Neuron (in vitro differentiated cells): ENCODE data around the gene DPYD.

ENCODE experiments used
- H2AFZ ChIP-seq: one replicate; pipeline ENCODE4 v1.6.1; 2013; ENCODE audit warnings: low read depth, mild to moderate bottlenecking, inconsistent platforms, low read length, moderate library complexity
- H3K27me3 ChIP-seq: one replicate; pipeline ENCODE4 v1.6.1; 2013; ENCODE audit warnings: low read length; ENCODE audit not compliant: insufficient read depth
- H3K36me3 ChIP-seq: one replicate; pipeline ENCODE4 v1.6.1; 2013; ENCODE audit warnings: low read length; ENCODE audit not compliant: insufficient read depth
- H3K4me1 ChIP-seq: one replicate; pipeline ENCODE4 v1.6.1; 2013; ENCODE audit warnings: low read length; ENCODE audit not compliant: insufficient read depth
- H3K4me3 ChIP-seq: 2 replicates; pipeline ENCODE4 v1.5.1; 2013; ENCODE audit warnings: mild to moderate bottlenecking, low read length, moderate library complexity
- H3K9me3 ChIP-seq: one replicate; pipeline ENCODE4 v1.6.1; 2013; ENCODE audit warnings: low read length

The DPYD gene

GRCh38 chr1:97093741-97094140 lies 827.1 kb downstream of the DPYD start:
- H3K4me3 ChIP-seq = no peak overlapping the region
- H3K27me3 ChIP-seq = no peaks in the 10 kb centered on the region
- H3K4me1 ChIP-seq = peaks cover 8% of the 10 kb centered on the region
- no peak overlapping the region for H2AFZ ChIP-seq
- H3K9me3 ChIP-seq = no peaks in the 10 kb centered on the region
- H3K36me3 ChIP-seq = no peaks in the 10 kb centered on the region

DNA sequence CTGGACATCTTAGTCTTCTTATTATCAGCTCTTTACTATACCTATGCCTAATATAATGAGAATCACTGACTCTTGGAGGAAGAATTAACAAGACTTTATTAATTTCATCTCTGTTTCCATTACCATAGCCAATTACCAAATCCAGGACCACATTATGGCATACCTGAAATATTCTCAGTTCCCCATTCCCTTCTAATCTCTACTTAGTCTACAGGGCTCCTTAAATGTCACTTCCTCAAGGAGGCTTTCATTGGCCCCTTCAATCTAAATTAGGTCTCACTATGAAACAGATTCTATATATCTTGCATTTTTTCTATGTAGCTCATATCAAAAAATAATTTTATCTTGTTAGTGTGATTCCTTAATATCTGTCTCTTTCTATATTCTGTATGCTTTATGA lies 828.0 kb downstream of the DPYD start:
- Histone ChIP-seq H3K4me3 (no peak overlapping the region), H3K27me3 (no peaks in the 10 kb centered on the region)

GRCh38 chr1:97091679-97092078 lies 829.2 kb downstream of the DPYD start:
- no peaks in the 10 kb centered on the region for H3K27me3 ChIP-seq
- no peak overlapping the region for H3K4me3 ChIP-seq
- peaks cover 8% of the 10 kb centered on the region for H3K4me1 ChIP-seq
- no peaks in the 10 kb centered on the region for H3K9me3 ChIP-seq
- no peak overlapping the region for H2AFZ ChIP-seq
- H3K36me3 ChIP-seq = no peaks in the 10 kb centered on the region

More for the DNA sequence above, 828.0 kb downstream of the DPYD start:
- Histone ChIP-seq H3K4me1 (peaks cover 8% of the 10 kb centered on the region), H3K9me3 (no peaks in the 10 kb centered on the region), H3K36me3 (no peaks in the 10 kb centered on the region), H2AFZ (no peak overlapping the region)

- Histone ChIP-seq H3K9me3 (no peaks in the 10 kb centered on the region), H3K4me1 (peaks cover 8% of the 10 kb centered on the region), H3K36me3 (no peaks in the 10 kb centered on the region), H3K27me3 (no peaks in the 10 kb centered on the region), H2AFZ (no peak overlapping the region), H3K4me3 (no peak overlapping the region)
Observed at GRCh38 chr1:97091263-97091662, 829.6 kb downstream of the DPYD start.

GRCh38 chr1:97090725-97091124 lies 830.1 kb downstream of the DPYD start:
- H3K9me3 ChIP-seq = no peaks in the 10 kb centered on the region
- no peak overlapping the region for H3K4me3 ChIP-seq
- no peak overlapping the region for H2AFZ ChIP-seq
- no peaks in the 10 kb centered on the region for H3K27me3 ChIP-seq
- peaks cover 8% of the 10 kb centered on the region for H3K4me1 ChIP-seq
- H3K36me3 ChIP-seq = no peaks in the 10 kb centered on the region

DNA sequence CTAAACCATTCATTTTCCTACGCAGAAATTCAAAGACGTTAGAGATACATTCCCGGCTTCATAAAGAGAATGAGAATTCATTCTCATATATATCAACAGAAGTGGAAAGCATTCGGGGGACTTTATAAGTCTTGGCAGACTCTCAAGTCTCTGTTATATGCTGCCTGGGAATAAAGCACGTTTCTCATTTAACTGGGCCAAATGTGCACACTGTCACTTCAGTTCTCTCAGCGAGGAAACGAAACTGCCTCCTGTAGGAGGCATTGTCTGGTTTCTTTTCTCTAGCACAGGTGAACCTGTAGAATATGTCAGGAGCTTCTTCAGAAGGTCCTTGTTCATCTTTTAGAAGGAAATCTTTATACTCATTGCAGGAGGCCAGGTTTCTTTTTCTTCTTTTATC lies 831.7 kb downstream of the DPYD start:
- H3K4me1 ChIP-seq = peaks cover 2% of the 10 kb centered on the region
- H3K9me3 ChIP-seq = no peaks in the 10 kb centered on the region
- H3K36me3 ChIP-seq = no peaks in the 10 kb centered on the region
- no peaks in the 10 kb centered on the region for H3K27me3 ChIP-seq
- no peak overlapping the region for H3K4me3 ChIP-seq
- H2AFZ ChIP-seq = no peak overlapping the region

- Histone ChIP-seq H3K9me3 (no peaks in the 10 kb centered on the region), H3K4me1 (no peaks in the 10 kb centered on the region), H2AFZ (no peak overlapping the region), H3K36me3 (no peaks in the 10 kb centered on the region), H3K27me3 (no peaks in the 10 kb centered on the region), H3K4me3 (no peak overlapping the region)
Observed at GRCh38 chr1:97088391-97088790, 832.4 kb downstream of the DPYD start.

DNA sequence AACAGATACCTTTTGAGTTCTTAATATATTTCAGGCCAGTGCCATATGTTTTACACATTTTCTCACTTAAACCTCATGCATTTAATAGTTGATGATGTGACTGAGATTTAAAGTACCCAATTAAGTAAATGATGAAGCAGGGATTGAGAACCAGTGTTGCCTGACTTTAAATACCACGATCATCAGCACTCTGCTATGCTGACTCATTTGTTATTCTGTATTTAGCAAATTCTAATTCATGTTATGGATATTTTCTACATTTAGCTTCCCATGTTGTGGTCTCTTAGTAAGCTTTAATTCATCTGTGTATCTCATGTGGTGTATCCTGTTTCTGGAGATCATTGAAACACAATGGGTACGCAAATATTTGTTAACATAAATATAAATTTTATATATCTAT lies 836.3 kb downstream of the DPYD start:
- Histone ChIP-seq H3K9me3 (no peaks in the 10 kb centered on the region), H3K4me3 (no peak overlapping the region), H3K4me1 (no peaks in the 10 kb centered on the region), H2AFZ (no peak overlapping the region), H3K27me3 (no peaks in the 10 kb centered on the region), H3K36me3 (no peaks in the 10 kb centered on the region)

DNA sequence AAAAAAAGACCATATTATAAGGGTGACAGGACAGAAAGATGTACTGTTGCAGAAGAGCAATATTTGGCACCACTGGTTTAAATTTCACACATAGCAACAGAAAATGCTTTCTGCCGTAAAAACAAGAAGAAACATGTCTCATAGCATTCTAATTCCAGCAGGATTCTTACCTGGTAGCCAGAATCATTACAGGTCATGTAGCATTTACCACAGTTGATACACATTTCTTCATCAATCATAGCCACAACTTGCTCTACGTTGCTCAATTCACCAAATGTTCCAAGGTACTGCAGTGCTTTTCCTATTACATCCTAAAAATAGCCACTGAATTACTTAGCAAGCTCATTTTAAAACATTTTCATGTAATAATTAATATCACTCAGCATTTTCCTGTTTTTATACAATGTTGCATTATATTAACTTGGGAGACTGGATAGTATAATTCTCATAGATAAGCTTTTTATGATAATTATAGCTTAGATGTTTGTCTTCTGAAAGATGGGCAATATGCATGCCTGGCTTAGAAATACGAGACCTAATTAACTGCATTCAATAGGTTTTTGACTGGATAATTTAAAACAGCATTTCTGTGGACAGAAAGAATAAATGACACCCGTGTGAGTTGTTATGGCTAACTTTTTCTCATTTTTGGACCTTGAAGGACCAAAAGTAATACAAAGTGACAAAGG lies 838.5 kb downstream of the DPYD start:
- Histone ChIP-seq H3K4me3 (no peak overlapping the region), H3K9me3 (no peaks in the 10 kb centered on the region), H3K27me3 (no peaks in the 10 kb centered on the region), H2AFZ (no peak overlapping the region), H3K4me1 (no peaks in the 10 kb centered on the region), H3K36me3 (no peaks in the 10 kb centered on the region)

DNA sequence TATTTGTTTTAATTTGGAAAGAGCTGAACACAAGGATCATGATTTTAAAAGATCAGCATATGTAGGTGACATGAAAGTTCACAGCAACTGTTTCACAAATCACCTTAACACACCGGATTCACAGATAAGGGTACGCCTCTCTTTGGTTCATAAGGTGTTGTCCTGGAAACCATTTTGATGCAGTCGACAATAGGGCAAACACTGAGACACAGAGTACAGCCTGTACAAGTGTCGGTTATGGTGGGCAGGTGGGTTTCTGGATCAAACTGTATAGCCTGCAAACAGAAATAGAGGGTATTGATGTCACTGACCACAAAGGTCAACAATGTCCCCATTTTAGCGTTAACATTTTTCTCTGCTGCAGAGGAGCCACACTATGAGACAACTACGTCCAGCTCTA lies 842.0 kb downstream of the DPYD start:
- no peaks in the 10 kb centered on the region for H3K9me3 ChIP-seq
- H2AFZ ChIP-seq = no peak overlapping the region

GRCh38 chr1:97077221-97077620 lies 843.6 kb downstream of the DPYD start:
- Histone ChIP-seq H3K27me3 (no peaks in the 10 kb centered on the region), H2AFZ (no peak overlapping the region), H3K4me3 (no peak overlapping the region), H3K36me3 (no peaks in the 10 kb centered on the region), H3K9me3 (no peaks in the 10 kb centered on the region), H3K4me1 (no peaks in the 10 kb centered on the region)

More for the DNA sequence above, 842.0 kb downstream of the DPYD start:
- Histone ChIP-seq H3K36me3 (no peaks in the 10 kb centered on the region), H3K27me3 (no peaks in the 10 kb centered on the region), H3K4me1 (no peaks in the 10 kb centered on the region), H3K4me3 (no peak overlapping the region)

- Histone ChIP-seq H2AFZ (no peak overlapping the region), H3K4me3 (no peak overlapping the region), H3K36me3 (no peaks in the 10 kb centered on the region), H3K27me3 (no peaks in the 10 kb centered on the region), H3K9me3 (no peaks in the 10 kb centered on the region), H3K4me1 (no peaks in the 10 kb centered on the region)
Observed at GRCh38 chr1:97074771-97075170, 846.1 kb downstream of the DPYD start.

GRCh38 chr1:97073936-97074335 lies 846.9 kb downstream of the DPYD start:
- Histone ChIP-seq H3K4me3 (no peak overlapping the region), H3K27me3 (no peaks in the 10 kb centered on the region), H3K36me3 (no peaks in the 10 kb centered on the region), H2AFZ (no peak overlapping the region), H3K9me3 (no peaks in the 10 kb centered on the region), H3K4me1 (no peaks in the 10 kb centered on the region)

DNA sequence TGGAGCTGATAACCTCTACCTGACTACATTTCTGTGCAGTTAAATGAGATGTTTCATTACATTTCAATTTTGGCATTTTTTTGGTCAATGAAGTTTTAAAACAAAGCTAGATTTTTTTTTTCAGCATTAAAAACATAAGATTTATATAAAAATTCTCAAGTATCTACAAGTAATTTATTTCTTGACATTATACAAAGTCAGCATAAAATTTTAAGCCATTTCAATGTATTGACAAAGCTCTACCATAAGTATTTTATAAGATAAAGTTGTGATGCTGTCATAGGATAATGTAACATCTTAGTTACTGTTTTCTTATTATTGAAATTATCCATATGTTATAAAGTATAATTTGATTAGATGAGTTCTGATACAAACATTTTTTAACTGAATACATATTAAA lies 847.7 kb downstream of the DPYD start:
- Histone ChIP-seq H3K4me3 (no peak overlapping the region), H3K4me1 (no peaks in the 10 kb centered on the region), H2AFZ (no peak overlapping the region), H3K9me3 (no peaks in the 10 kb centered on the region), H3K27me3 (no peaks in the 10 kb centered on the region), H3K36me3 (no peaks in the 10 kb centered on the region)
